Gastrocnemius medialis (tissue), 4 donors: Measurements from ENCODE around the gene BCL2. TPM values are rescaled to one million over a fixed set of nuclear protein-coding genes. Genes with fewer than 3 reads are reported as not detected.

Experiments used
- ATAC-seq, 2 donors: fragments of 150-250 bp; one replicate each; pipeline ENCODE4 v1.9.1; 2016
- DNase-seq, 2 donors: peaks; one replicate each; pipeline ENCODE4 v3.0.0-alpha.2; 2019
- H3K27ac ChIP-seq, 4 donors: fragments of 200-600 bp; sonication (generic); 1 replicate in 1 of 4; 2 replicates in 3 of 4; pipeline ENCODE4 v1.5.1; 2016 to 2018; ENCODE audit warnings: mild to moderate bottlenecking in 2 of 4, moderate library complexity in 1 of 4
- H3K27me3 ChIP-seq, 3 donors: fragments of 200-600 bp; sonication (generic) in 2 of 3; 1 replicate in 1 of 3; 2 replicates in 2 of 3; pipeline versions ENCODE4 v1.5.1 to v1.6.0; 2016 to 2019; ENCODE audit warnings: mild to moderate bottlenecking in 1 of 3, moderate library complexity in 1 of 3
- H3K36me3 ChIP-seq, 2 donors: fragments of 200-600 bp; sonication (generic) in 1 of 2; one replicate each; pipeline ENCODE4 v1.5.1; 2017 to 2018
- H3K4me1 ChIP-seq, 2 donors: fragments of 200-600 bp; sonication (generic) in 1 of 2; one replicate each; pipeline ENCODE4 v1.5.1; 2016 to 2017; ENCODE audit warnings: mild to moderate bottlenecking in 2 of 2
- H3K4me3 ChIP-seq, 4 donors: fragments of 200-600 bp; sonication (generic) in 3 of 4; 1 replicate in 1 of 4; 2 replicates in 3 of 4; pipeline ENCODE4 v1.5.1; 2016 to 2019; ENCODE audit warnings: mild to moderate bottlenecking in 2 of 4
- H3K9me3 ChIP-seq, 3 donors: fragments of 200-600 bp; sonication (generic) in 2 of 3; 1 replicate in 1 of 3; 2 replicates in 2 of 3; pipeline ENCODE4 v1.5.1; 2016 to 2019
- POLR2A ChIP-seq, 2 donors: fragments of 450-650 bp; IDR thresholded peaks; one replicate each; pipeline ENCODE4 v1.6.1; 2017; ENCODE audit warnings: antibody characterized with exemption in 2 of 2, mild to moderate bottlenecking in 2 of 2, moderate library complexity in 2 of 2
- in situ Hi-C, 4 donors: fragments of 200-750 bp; cut with MboI; loops; one replicate each; pipeline versions ENCODE4 v1.15.0 to v1.8.0; 2017; ENCODE audit warnings: low sequenced_read_pairs in 4 of 4
- intact Hi-C: fragments of 100-400 bp; cut with DNase I; formaldehyde crosslinking; loops from one replicate; pipeline ENCODE4 v1.15.1; 2023; ENCODE audit warnings: low total_unique reads
- total RNA-seq, 4 donors: library from RNA; depleted of rRNA; stranded (reverse); fragments of >200 nt; gene quantifications; one replicate each; pipeline versions ENCODE4 v1.1.0 to v1.2.3, GENCODE V29; 2016
- TF ChIP-seq, protein P1 (sequence below), 5 experiments: fragments of 450-650 bp in 3 of 5; fragments of 200-600 bp in 2 of 5; sonication (generic) in 2 of 5; IDR thresholded peaks in 4 of 5; conservative IDR thresholded peaks in 1 of 5; 1 replicate in 4 of 5; 2 replicates in 1 of 5; pipeline ENCODE4 v1.5.1; 2016 to 2019; ENCODE audit warnings: antibody characterized with exemption in 5 of 5, mild to moderate bottlenecking in 3 of 5, moderate library complexity in 3 of 5

The BCL2 gene
- total RNA-seq, 4 donors from 2014 or later = 6.2 to 20.4 (median 13.7) TPM

GRCh38 chr18:63126134-63127069 is 193.2 kb downstream of the BCL2 start:
- in situ Hi-C loops = loop anchor here (10.0 to 25.0 kb wide), 2 partner anchors 308 to 311 kb away; no protein-coding TSS in a partner anchor
- no peak for TF ChIP-seq POLR2A (IDR thresholded peaks at IDR 0.05)
- TF ChIP-seq, protein P1, sequence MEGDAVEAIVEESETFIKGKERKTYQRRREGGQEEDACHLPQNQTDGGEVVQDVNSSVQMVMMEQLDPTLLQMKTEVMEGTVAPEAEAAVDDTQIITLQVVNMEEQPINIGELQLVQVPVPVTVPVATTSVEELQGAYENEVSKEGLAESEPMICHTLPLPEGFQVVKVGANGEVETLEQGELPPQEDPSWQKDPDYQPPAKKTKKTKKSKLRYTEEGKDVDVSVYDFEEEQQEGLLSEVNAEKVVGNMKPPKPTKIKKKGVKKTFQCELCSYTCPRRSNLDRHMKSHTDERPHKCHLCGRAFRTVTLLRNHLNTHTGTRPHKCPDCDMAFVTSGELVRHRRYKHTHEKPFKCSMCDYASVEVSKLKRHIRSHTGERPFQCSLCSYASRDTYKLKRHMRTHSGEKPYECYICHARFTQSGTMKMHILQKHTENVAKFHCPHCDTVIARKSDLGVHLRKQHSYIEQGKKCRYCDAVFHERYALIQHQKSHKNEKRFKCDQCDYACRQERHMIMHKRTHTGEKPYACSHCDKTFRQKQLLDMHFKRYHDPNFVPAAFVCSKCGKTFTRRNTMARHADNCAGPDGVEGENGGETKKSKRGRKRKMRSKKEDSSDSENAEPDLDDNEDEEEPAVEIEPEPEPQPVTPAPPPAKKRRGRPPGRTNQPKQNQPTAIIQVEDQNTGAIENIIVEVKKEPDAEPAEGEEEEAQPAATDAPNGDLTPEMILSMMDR (IDR thresholded peaks at IDR 0.05 in 4 of 5, conservative IDR thresholded peaks at IDR 0.05 in 1 of 5) = no peak
- H3K4me1 ChIP-seq = peaks cover 5 to 17% of the 10 kb centered on the region in 2 donors
- no peaks in the 10 kb centered on the region for H3K36me3 ChIP-seq
- H3K27ac ChIP-seq = no peak overlapping the region
- ATAC-seq (no peak), DNase-seq (no peak)
- intact Hi-C loops = no loop called here
- H3K4me3 ChIP-seq = no peak overlapping the region
- no peaks in the 10 kb centered on the region for H3K27me3 ChIP-seq
- no peaks in the 10 kb centered on the region for H3K9me3 ChIP-seq

DNA sequence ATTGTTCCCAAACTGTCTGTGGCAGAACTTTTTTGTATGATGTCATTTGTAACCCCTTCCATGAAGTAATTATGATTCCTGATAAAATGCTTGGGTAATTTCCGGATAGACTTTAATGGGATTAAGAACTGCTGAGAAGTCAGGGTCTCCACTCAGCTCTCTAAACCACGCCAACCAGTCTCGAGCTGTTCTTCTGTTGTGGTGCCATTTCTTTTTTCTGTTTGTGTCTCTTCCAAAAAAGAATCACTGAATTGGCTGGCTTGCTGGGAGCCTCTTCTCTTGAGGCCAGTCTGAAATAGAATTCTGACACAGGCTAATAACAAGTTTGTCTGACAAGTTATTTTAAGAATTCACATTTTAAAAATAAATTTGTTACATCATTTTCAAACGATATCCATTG is 198.9 kb downstream of the BCL2 start:
- peak in 1 of 2 donors; percentile 22 for ATAC-seq
- H3K4me3 ChIP-seq = no peak overlapping the region
- H3K9me3 ChIP-seq = no peaks in the 10 kb centered on the region
- no peaks in the 10 kb centered on the region for H3K36me3 ChIP-seq
- H3K4me1 ChIP-seq = peaks cover 23% of the 10 kb centered on the region in 2 donors
- H3K27ac ChIP-seq = peak overlapping the region in 3 of 4 donors; percentile 17 to 52 (median 46)
- in situ Hi-C loops = loop anchor here in 1 of 4 donors (10.0 kb wide), 1 partner anchor 314 kb away; no protein-coding TSS in a partner anchor
- TF ChIP-seq, protein P1 (IDR thresholded peaks at IDR 0.05 in 4 of 5, conservative IDR thresholded peaks at IDR 0.05 in 1 of 5) = no peak
- no peak for TF ChIP-seq POLR2A (IDR thresholded peaks at IDR 0.05)
- DNase-seq = no peak
- H3K27me3 ChIP-seq = no peaks in the 10 kb centered on the region
- intact Hi-C loops = no loop called here

- no peak for TF ChIP-seq POLR2A (IDR thresholded peaks at IDR 0.05)
- TF ChIP-seq, protein P1 (IDR thresholded peaks at IDR 0.05 in 4 of 5, conservative IDR thresholded peaks at IDR 0.05 in 1 of 5) = peak in 3 of 5 experiments; percentile 32 to 66 (median 52)
- in situ Hi-C loops (loop anchor here in 1 of 4 donors (10.0 kb wide), 2 partner anchors 105 to 315 kb away; no protein-coding TSS in a partner anchor), intact Hi-C loops (loop anchor here (1.0 to 10.0 kb wide), 3 partner anchors 36 to 323 kb away; no protein-coding TSS in a partner anchor)
- Histone ChIP-seq H3K4me3 (no peak overlapping the region), H3K4me1 (peaks cover 19 to 23% of the 10 kb centered on the region in 2 donors), H3K9me3 (no peaks in the 10 kb centered on the region), H3K27ac (no peak overlapping the region), H3K27me3 (no peaks in the 10 kb centered on the region), H3K36me3 (no peaks in the 10 kb centered on the region)
- DNase-seq (peak in 1 of 2 donors; percentile 41), ATAC-seq (peak in 1 of 2 donors; percentile 64)
Observed at GRCh38 chr18:63119647-63120046, 199.9 kb downstream of the BCL2 start.

- no peak for TF ChIP-seq POLR2A (IDR thresholded peaks at IDR 0.05)
- TF ChIP-seq, protein P1 (IDR thresholded peaks at IDR 0.05 in 4 of 5, conservative IDR thresholded peaks at IDR 0.05 in 1 of 5) = no peak
- H3K27me3 ChIP-seq = no peaks in the 10 kb centered on the region
- no peak overlapping the region for H3K27ac ChIP-seq
- H3K4me1 ChIP-seq = peaks cover 14 to 15% of the 10 kb centered on the region in 2 donors
- no peaks in the 10 kb centered on the region for H3K9me3 ChIP-seq
- H3K4me3 ChIP-seq = no peak overlapping the region
- DNase-seq (no peak), ATAC-seq (no peak)
- in situ Hi-C loops (loop anchor here in 1 of 4 donors (10.0 kb wide), 1 partner anchor 99 kb away; no protein-coding TSS in a partner anchor), intact Hi-C loops (loop anchor here (10.0 kb wide), 1 partner anchor 89 kb away; no protein-coding TSS in a partner anchor)
- H3K36me3 ChIP-seq = no peaks in the 10 kb centered on the region
Observed at GRCh38 chr18:63113899-63114565, 205.5 kb downstream of the BCL2 start.
